T-cell (primary cell): ENCODE results near the gene P4HB. TPM values are rescaled to one million over a fixed set of nuclear protein-coding genes. Genes with fewer than 3 reads are reported as not detected.

Source experiments
- ATAC-seq, 4 experiments: fragments of 200-7000 bp in 3 of 4; fragments of 150-1000 bp in 1 of 4; cut with Tn5 transposase; replicated peaks in 1 of 4; 1 replicate in 3 of 4; 2 replicates in 1 of 4; pipeline ENCODE4 v1.10.0; 2021; ENCODE audit warnings: moderate library complexity in 3 of 4, mild to moderate bottlenecking in 2 of 4, moderate number of reproducible peaks in 1 of 4
- CTCF ChIA-PET, 2 donors: fragments of 300-600 bp; sonication (Branson Sonifier 250); formaldehyde crosslinking; loops; one replicate each; lab custom pipeline; 2022; ENCODE audit warnings: antibody characterized with exemption in 2 of 2; lab: Charles Lee
- POLR2A ChIA-PET, 2 donors: fragments of 300-600 bp; sonication (Branson Sonifier 250); formaldehyde crosslinking; loops; one replicate each; lab custom pipeline; 2022; ENCODE audit warnings: antibody characterized with exemption in 2 of 2; lab: Charles Lee
- DNase-seq, 35 experiments: peaks; one replicate each; pipeline versions ENCODE4 v3.0.0 to v3.0.0-alpha.2; 2013 to 2023
- H3K27ac ChIP-seq: one replicate; pipeline ENCODE4 v1.5.1; 2013; ENCODE audit warnings: low read length
- H3K27me3 ChIP-seq, 2 experiments: replicated peaks in 1 of 2; 1 replicate in 1 of 2; 2 replicates in 1 of 2; pipeline versions ENCODE4 v1.6.1 to v1.7.0; 2013; ENCODE audit warnings: low read length in 1 of 2, mixed read lengths in 1 of 2; ENCODE audit not compliant: control insufficient read depth in 2 of 2, insufficient read depth in 2 of 2; ENCODE audit errors: extremely low read depth in 1 of 2
- H3K36me3 ChIP-seq, 2 donors: 1 replicate in 1 of 2; 2 replicates in 1 of 2; pipeline versions ENCODE4 v1.6.1 to v1.7.0; 2013; ENCODE audit warnings: low read length in 1 of 2; ENCODE audit not compliant: control insufficient read depth in 2 of 2, insufficient read depth in 1 of 2; ENCODE audit errors: extremely low read depth in 1 of 2
- H3K4me1 ChIP-seq, 2 experiments: 1 replicate in 1 of 2; 2 replicates in 1 of 2; pipeline versions ENCODE4 v1.6.1 to v1.7.0; 2013; ENCODE audit warnings: low read length in 2 of 2, mixed read lengths in 1 of 2; ENCODE audit not compliant: insufficient read depth in 2 of 2, control insufficient read depth in 1 of 2; ENCODE audit errors: extremely low read depth in 1 of 2
- H3K4me3 ChIP-seq, 2 donors: 1 replicate in 1 of 2; 2 replicates in 1 of 2; pipeline versions ENCODE4 v1.5.1 to v1.7.0; 2013; ENCODE audit warnings: mild to moderate bottlenecking in 2 of 2, low read length in 1 of 2, moderate library complexity in 1 of 2; ENCODE audit not compliant: control insufficient read depth in 1 of 2; ENCODE audit errors: extremely low read depth in 1 of 2
- H3K9me3 ChIP-seq: 2 replicates; pipeline ENCODE4 v1.7.0; 2013
- H3K27ac Mint-ChIP-seq, 2 donors: one replicate each; pipeline ENCODE4 v1.8.0; 2020 to 2021; ENCODE audit warnings: mild to moderate bottlenecking in 2 of 2, mixed read lengths in 2 of 2
- H3K27me3 Mint-ChIP-seq, 2 donors: one replicate each; pipeline ENCODE4 v1.8.0; 2021 to 2022; ENCODE audit warnings: mixed read lengths in 2 of 2
- H3K36me3 Mint-ChIP-seq: one replicate; pipeline ENCODE4 v1.8.0; 2021; ENCODE audit warnings: mixed read lengths
- H3K4me1 Mint-ChIP-seq, 3 donors: one replicate each; pipeline ENCODE4 v1.8.0; 2020 to 2022; ENCODE audit warnings: mixed read lengths in 3 of 3, mild to moderate bottlenecking in 1 of 3
- H3K4me3 Mint-ChIP-seq, 3 donors: one replicate each; pipeline ENCODE4 v1.8.0; 2020 to 2022; ENCODE audit warnings: mild to moderate bottlenecking in 3 of 3, mixed read lengths in 3 of 3, moderate library complexity in 3 of 3
- H3K9me3 Mint-ChIP-seq, 3 donors: one replicate each; pipeline ENCODE4 v1.8.0; 2020 to 2022; ENCODE audit warnings: mixed read lengths in 3 of 3
- WGBS: methylation state at CpG from one replicate; pipeline ENCODE4 v1.1.5; 2013; ENCODE audit warnings: missing lambda C conversion rate; ENCODE audit not compliant: insufficient coverage; 5-methylcytosine and 5-hydroxymethylcytosine counted together
- total RNA-seq, 35 experiments: library from RNA in 6 of 35; stranded (reverse) in 6 of 35; fragments of 120-200 nt in 1 of 35; gene quantifications; one replicate each; pipeline versions ENCODE4 v1.2.1 to v1.2.4 and lab custom pipeline; 2013 to 2026

P4HB gene
- total RNA-seq, 5 donors from 2014 or later (not counting 1 experiment from before 2014, with no cell fraction given) = 228 to 324 (median 269) TPM

DNA sequence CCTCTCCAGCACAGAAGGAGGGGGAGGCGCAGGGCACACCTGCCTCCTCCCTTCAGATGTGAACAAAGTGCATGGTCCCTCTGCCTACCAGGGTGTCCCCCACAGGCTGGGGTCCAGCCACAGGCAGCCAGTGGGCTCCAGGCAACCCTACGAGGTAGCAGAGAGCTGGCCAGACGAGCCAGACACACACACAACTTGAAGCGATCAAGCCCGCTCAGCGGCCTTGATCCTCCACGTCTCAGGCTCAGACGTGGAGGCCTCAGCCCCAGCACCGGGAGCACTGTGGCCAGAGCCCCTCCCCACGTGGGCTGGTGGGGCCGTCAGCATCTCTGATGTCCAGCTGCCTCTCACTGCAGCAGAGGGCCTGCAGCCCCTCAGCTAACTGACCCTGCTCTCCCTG lies 35.7 kb downstream of the P4HB start:
- H3K4me3 ChIP-seq = no peak overlapping the region
- peaks cover 0 to 12% (median 9%) of the 10 kb centered on the region in 3 donors for H3K4me1 Mint-ChIP-seq
- WGBS = 94% methylated on average over 11 of the region's 11 CpGs
- H3K27me3 ChIP-seq = peaks cover 0 to 9% of the 10 kb centered on the region in 2 experiments
- H3K9me3 Mint-ChIP-seq = no peaks in the 10 kb centered on the region
- H3K27me3 Mint-ChIP-seq = no peaks in the 10 kb centered on the region
- peaks cover 0 to 6% of the 10 kb centered on the region in 2 experiments for H3K4me1 ChIP-seq
- ATAC-seq = no peak
- ChIA-PET CTCF (no interaction called here), POLR2A (no interaction called here)
- peaks cover 7% of the 10 kb centered on the region for H3K36me3 Mint-ChIP-seq
- no peak for DNase-seq
- no peaks in the 10 kb centered on the region for H3K9me3 ChIP-seq
- peaks cover 16 to 19% of the 10 kb centered on the region in 2 donors for H3K36me3 ChIP-seq
- H3K27ac ChIP-seq = no peak overlapping the region
- no peak overlapping the region for H3K27ac Mint-ChIP-seq
- no peak overlapping the region for H3K4me3 Mint-ChIP-seq

DNA sequence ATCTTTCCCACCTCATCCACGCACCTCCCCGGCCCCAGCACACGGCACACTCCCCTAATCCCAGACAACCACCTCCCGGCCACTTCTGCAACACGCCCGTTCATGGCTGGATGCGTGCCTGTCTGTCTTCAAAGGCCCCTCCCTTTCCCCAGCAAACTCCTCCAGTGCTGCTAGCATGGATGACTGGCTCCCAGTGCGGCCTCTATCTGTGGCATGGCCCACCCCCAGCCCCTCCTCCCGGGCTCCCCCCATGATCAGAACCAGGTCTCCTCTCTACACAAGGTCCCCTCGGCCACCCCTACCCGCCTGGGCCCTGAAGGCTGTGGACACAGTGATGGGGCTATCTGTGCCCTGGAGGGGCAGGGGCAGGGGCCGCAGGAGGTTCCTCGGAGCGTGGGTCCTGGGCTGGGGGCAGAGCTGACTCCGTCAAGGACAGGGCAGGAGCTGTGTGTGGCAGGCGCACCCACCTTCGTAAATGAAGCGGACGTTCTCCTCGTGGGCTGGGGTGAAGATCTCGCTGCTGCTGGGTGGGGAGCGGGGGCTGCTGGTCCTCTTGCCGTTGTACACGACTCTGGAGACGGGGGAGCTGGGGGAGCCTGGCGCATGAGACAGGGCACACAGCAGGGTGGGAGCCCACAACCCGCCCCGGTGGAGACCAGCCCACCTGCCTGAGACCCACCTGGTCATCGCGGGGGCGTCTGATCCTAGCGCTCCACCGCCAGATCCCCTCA lies 36.4 kb downstream of the P4HB start:
- Mint-ChIP-seq H3K36me3 (peaks cover 7% of the 10 kb centered on the region), H3K4me1 (peaks cover 0 to 11% (median 8%) of the 10 kb centered on the region in 3 donors), H3K4me3 (no peak overlapping the region), H3K9me3 (no peaks in the 10 kb centered on the region), H3K27ac (no peak overlapping the region), H3K27me3 (no peaks in the 10 kb centered on the region)
- H3K4me3 ChIP-seq = no peak overlapping the region
- peaks cover 16 to 19% of the 10 kb centered on the region in 2 donors for H3K36me3 ChIP-seq
- peaks cover 2 to 13% of the 10 kb centered on the region in 2 experiments for H3K27me3 ChIP-seq
- H3K4me1 ChIP-seq = peaks cover 0 to 5% of the 10 kb centered on the region in 2 experiments
- no peaks in the 10 kb centered on the region for H3K9me3 ChIP-seq
- no peak for DNase-seq
- no peak for ATAC-seq
- WGBS = 98% methylated on average over 24 of the region's 33 CpGs
- no peak overlapping the region for H3K27ac ChIP-seq
- ChIA-PET CTCF (no interaction called here), POLR2A (no interaction called here)

DNA sequence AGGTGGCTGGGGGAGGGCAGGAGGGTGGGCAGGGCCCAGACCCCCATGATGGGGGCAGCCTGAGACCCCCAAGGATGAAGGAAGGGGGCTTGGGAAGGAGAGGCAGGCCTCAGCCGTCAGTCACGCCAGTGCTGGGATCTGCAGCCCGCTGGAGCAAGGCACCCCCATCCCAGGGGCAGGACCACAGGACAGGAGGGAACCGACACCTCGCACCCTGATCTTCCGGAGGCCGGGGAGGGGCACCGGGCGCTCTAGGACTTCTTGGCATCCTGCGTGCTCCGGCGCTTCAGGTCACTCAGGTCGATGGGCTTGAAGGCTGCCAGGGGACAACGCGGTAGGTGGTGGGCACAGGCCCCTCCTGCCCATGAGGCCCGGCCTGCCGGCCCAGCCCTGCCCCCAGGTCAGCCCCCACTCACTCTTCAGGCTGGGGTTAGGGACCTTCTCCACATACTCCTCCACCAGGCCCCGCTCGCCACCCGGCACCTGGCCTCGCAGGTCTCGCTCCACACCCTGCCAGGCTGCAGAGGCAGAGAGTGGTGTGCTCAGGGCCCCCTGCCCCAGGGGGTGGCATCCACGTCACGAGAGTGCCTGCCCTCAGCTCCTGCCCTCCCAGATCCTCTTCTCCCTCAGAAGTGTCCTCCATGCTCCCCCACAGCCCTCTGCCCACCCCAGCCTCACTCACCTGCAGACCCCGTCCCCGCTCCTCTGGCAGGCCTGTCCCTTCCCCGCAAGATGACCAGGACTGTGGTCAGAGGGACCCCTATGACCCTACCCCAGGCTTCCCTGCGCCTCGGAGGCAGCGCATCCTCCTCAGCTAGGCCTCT lies 37.1 kb downstream of the P4HB start:
- no peak overlapping the region for H3K4me3 ChIP-seq
- peaks cover 7% of the 10 kb centered on the region for H3K36me3 Mint-ChIP-seq
- H3K27ac Mint-ChIP-seq = no peak overlapping the region
- H3K9me3 Mint-ChIP-seq = no peaks in the 10 kb centered on the region
- H3K27ac ChIP-seq = no peak overlapping the region
- H3K4me1 ChIP-seq = no peaks in the 10 kb centered on the region
- H3K9me3 ChIP-seq = no peaks in the 10 kb centered on the region
- H3K4me3 Mint-ChIP-seq = no peak overlapping the region
- CTCF ChIA-PET = no interaction called here
- DNase-seq (no peak), ATAC-seq (peak in 1 of 4 experiments; percentile 26)
- no peaks in the 10 kb centered on the region for H3K27me3 Mint-ChIP-seq
- peaks cover 0 to 7% (median 5%) of the 10 kb centered on the region in 3 donors for H3K4me1 Mint-ChIP-seq
- POLR2A ChIA-PET = no interaction called here
- peaks cover 16 to 19% of the 10 kb centered on the region in 2 donors for H3K36me3 ChIP-seq
- H3K27me3 ChIP-seq = peaks cover 2 to 13% of the 10 kb centered on the region in 2 experiments
- 98% methylated on average over 22 of the region's 30 CpGs for WGBS

DNA sequence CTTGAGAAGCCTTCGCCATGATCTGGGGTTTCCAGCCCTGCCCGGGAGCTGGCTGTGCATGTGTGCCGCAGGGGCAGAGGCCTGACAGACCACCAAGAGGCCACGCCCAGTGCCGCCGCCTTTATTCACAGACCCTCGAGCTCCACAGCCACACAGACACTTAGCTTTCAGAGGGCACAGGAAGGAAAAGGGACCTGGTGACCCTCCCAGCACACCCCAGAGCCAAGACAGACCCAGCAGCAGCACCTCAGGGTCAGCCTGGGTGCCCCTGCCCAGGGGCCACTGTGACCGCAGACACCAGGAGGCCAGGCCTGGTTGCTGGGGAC lies 38.1 kb downstream of the P4HB start:
- peaks cover 7% of the 10 kb centered on the region for H3K36me3 Mint-ChIP-seq
- H3K27ac Mint-ChIP-seq = no peak overlapping the region
- no peak overlapping the region for H3K4me3 ChIP-seq
- ChIA-PET CTCF (interaction anchor here in 1 of 2 donors (0.6 kb wide), 1 partner anchor 126 kb away, joined by 3 read pairs; no protein-coding TSS in a partner anchor), POLR2A (no interaction called here)
- 94% methylated on average over 8 of the region's 8 CpGs for WGBS
- no peak for ATAC-seq
- H3K27me3 Mint-ChIP-seq = no peaks in the 10 kb centered on the region
- DNase-seq = no peak
- H3K4me1 ChIP-seq = no peaks in the 10 kb centered on the region
- H3K4me1 Mint-ChIP-seq = peaks cover 0 to 5% (median 5%) of the 10 kb centered on the region in 3 donors
- H3K36me3 ChIP-seq = peaks cover 16 to 19% of the 10 kb centered on the region in 2 donors
- no peaks in the 10 kb centered on the region for H3K9me3 Mint-ChIP-seq
- H3K9me3 ChIP-seq = no peaks in the 10 kb centered on the region
- peaks cover 2 to 15% of the 10 kb centered on the region in 2 experiments for H3K27me3 ChIP-seq
- H3K4me3 Mint-ChIP-seq = no peak overlapping the region
- H3K27ac ChIP-seq = no peak overlapping the region

DNA sequence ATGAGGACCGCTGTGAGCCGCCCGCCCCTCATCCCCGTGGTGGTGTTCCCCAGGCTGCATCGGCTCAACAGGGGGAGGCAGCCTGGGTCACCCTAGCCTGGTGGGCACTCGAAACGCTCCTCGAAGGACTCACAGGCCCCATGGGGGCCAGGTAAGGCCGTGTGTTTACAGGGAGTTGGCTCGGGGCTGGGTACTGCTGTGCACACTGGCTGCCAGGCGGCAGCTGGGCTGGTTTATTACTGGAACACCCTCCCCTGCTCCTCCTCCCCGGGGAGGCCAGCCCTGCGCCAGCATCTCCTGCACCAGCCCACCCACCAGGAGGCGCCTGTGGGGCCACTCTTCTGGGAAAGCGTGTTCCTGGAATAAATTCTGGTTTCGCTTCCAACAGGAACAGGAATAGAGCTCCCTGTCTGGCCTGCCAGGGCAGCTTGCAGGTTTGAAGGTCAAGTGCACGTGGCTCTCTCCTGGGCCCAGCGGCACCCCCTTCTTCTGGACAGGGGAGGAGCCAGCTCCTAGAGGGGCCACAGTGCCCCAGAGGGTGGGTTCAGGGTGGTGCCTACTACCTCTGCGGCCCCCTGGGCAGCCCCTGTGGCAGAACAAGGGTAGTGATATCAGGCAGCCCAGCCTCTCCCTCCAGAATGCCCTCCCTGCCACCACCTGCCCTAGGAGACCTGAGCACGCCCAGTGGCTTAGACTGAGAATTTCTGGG lies 38.6 kb downstream of the P4HB start:
- 80% methylated on average over 15 of the region's 20 CpGs for WGBS
- H3K4me3 Mint-ChIP-seq = no peak overlapping the region
- H3K27ac ChIP-seq = no peak overlapping the region
- no peak overlapping the region for H3K27ac Mint-ChIP-seq
- no peaks in the 10 kb centered on the region for H3K27me3 Mint-ChIP-seq
- no peaks in the 10 kb centered on the region for H3K9me3 Mint-ChIP-seq
- H3K36me3 ChIP-seq = peaks cover 16 to 19% of the 10 kb centered on the region in 2 donors
- peaks cover 2 to 15% of the 10 kb centered on the region in 2 experiments for H3K27me3 ChIP-seq
- H3K9me3 ChIP-seq = no peaks in the 10 kb centered on the region
- ATAC-seq (peak in 1 of 4 experiments; percentile 18), DNase-seq (no peak)
- peaks cover 0 to 5% (median 5%) of the 10 kb centered on the region in 3 donors for H3K4me1 Mint-ChIP-seq
- POLR2A ChIA-PET = interaction anchor here in 1 of 2 donors (0.6 kb wide), 1 partner anchor 313 kb away, joined by 5 read pairs; no protein-coding TSS in a partner anchor
- no peak overlapping the region for H3K4me3 ChIP-seq
- peaks cover 7% of the 10 kb centered on the region for H3K36me3 Mint-ChIP-seq
- H3K4me1 ChIP-seq = no peaks in the 10 kb centered on the region
- CTCF ChIA-PET = interaction anchor here in 1 of 2 donors (0.6 kb wide), 1 partner anchor 126 kb away, joined by 3 read pairs; no protein-coding TSS in a partner anchor

DNA sequence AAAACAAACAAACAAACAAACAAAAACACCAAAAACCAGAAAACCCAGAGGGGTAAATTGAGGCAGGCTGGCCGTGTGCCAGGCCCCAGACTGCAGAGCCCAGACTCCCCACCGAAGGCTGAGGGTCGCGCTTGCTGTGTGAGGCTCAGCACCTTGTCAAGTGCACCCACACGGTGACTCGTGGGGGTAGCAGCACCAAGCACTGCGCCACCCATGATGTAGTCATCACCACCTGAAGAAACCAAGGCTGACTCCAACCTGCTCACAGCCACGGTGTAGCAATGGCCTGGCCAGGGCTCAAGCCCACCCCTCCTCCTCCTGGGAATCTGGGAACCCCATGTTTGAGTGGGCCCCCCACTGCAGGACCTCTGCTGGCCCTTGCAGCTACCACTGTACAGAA lies 39.2 kb downstream of the P4HB start:
- no peak overlapping the region for H3K27ac Mint-ChIP-seq
- H3K27me3 Mint-ChIP-seq = peaks cover 0 to 2% of the 10 kb centered on the region in 2 donors
- no peaks in the 10 kb centered on the region for H3K4me1 ChIP-seq
- 83% methylated on average over 8 of the region's 8 CpGs for WGBS
- no peaks in the 10 kb centered on the region for H3K9me3 ChIP-seq
- no peak for ATAC-seq
- H3K27ac ChIP-seq = no peak overlapping the region
- DNase-seq = no peak
- peaks cover 16 to 19% of the 10 kb centered on the region in 2 donors for H3K36me3 ChIP-seq
- peaks cover 0 to 4% (median 3%) of the 10 kb centered on the region in 3 donors for H3K4me1 Mint-ChIP-seq
- no peak overlapping the region for H3K4me3 Mint-ChIP-seq
- ChIA-PET POLR2A (interaction anchor here in 1 of 2 donors (0.6 kb wide), 1 partner anchor 313 kb away, joined by 5 read pairs; no protein-coding TSS in a partner anchor), CTCF (no interaction called here)
- peaks cover 2 to 15% of the 10 kb centered on the region in 2 experiments for H3K27me3 ChIP-seq
- H3K4me3 ChIP-seq = no peak overlapping the region
- no peaks in the 10 kb centered on the region for H3K9me3 Mint-ChIP-seq
- peaks cover 6% of the 10 kb centered on the region for H3K36me3 Mint-ChIP-seq
